Fibroblast of skin of scalp (primary cell): ENCODE data around the gene FNIP2.
"Not testable (repeated sequence)": the region's sequence is repeated elsewhere in the genome, so short reads cannot be mapped to it uniquely, and the experiment has no call there.

Source experiments
- DNase-seq: peaks from one replicate; pipeline ENCODE4 v3.0.0-alpha.2; 2013

The FNIP2 gene

DNA sequence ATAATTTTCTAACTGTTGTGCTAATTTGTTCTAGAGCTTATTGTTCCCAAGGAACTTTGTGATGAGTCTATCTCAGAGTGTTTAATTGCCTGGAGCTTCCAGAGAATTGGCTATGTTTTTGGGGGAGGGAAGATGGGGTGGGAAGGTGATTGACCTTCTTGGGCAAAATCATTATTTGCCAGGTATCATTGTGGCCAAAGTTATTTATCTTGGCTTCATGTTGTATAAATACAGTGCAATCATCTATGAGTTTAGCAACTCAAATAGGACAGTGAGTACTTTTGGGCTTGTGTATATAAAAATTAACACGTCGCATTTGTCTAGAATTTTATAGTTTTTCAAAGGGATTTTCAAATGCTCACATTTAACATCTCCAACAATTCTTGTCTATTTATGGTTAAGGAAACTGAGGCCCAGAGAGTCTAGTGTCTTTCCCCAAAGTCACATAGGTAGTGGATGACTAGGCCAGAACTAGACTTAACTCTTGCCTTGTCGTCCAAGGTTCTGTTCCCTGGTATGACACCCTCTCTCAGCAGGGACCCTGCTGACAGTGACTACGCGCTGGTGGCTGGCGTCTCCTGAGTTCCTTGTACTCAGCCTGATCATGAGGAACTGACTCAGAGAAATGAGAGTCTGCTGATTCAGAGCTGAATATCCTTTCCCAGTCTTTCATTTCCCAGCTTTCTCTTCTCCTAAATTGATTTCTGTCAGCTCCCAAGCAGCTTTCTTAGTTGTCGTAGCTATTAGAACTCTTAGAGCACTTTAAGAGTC lies 27.7 kb downstream of the FNIP2 start:
- DNase-seq, result peak; percentile 43

DNA sequence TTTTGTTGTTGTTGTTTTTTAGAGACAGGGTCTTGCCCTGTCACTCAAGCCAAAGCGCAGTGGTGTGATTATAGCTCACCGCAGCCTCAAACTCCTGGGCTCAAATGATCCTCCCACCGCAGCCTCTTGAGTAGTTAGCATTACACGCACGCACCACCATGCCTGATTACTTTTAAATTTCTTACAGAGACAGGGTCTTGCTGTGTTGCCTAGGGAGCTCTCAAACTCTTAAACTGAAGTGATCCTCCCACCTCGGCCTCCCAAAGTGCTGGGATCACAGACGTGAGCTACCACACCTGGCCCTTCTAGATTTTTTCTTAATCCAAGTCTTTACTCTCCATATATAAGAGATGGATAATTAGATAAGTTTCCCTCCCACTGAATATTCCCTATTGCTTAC lies 29.2 kb downstream of the FNIP2 start:
- no peak for DNase-seq

DNA sequence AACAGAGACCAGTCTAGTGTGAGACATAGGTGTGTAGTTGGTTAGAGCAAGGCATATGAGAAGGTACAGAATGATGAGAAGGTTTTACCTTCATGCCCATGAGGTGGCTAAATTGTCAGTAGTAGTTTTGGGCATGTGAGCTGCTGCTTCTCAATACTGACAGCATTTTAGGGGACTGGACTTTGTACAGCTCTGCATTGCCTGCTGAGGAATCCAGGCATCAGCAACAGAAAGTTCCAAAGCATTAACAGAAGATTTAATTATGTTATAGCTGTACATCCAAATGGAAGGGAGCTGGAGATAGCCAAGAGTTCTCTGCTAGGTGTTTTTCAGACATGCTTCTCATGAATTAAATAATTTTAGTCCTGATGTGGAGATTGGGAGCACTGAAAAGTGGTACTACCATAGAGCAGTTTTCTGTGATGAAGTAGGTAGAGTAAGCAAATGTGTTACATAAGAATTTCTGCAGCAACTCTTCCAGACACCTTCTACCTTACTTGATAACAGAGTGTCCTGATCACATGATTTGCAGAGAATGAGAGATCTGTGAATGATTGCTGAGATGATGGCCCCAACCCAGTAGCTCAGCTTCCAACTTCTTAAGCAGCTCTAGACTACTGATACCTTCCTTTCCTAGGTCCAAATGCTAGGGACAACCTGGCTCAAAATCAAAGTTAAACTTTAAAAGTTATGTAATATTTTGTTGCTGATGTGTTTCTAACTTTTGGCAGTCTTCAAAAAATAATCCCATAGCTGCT lies 30.4 kb downstream of the FNIP2 start:
- DNase-seq, result no peak

DNA sequence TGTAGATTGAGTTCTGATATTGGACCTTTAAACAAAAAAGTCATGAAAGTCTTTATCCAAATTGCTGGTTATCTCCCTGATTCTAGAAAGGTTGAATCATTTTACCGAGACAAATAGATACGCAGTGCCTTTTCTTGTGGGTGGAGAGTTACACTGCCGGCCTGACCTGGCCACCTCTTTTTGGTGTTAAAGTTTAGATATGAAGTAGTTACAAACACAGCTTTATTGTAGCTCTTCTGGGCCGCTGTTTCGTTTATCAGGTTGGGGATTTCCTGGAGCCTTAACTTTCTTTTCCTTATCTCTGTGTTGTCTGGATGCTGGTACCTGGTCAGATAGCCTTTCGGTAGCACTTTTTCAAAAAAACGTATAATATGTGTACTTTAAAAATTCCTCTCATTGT lies 31.0 kb downstream of the FNIP2 start:
- DNase-seq, result no peak

DNA sequence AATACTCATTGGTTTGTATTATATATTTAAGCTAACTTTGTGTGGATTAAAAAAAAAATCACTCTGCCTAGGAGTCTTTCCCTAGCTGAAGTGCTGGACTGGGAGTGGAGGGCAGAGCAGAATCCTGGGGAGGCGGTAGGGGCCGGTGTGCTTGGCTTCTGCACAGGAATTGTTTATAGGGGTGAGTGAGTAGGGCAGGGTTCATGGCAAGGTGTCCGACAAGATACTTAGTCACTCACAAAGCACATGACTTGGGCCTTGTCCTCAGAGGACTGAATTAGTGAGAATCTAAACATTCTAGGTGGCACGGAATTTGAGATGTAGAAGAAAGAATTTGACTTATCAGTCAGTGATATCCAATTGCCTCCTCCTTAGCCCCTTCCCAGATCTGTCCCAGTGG lies 32.2 kb downstream of the FNIP2 start:
- DNase-seq, result no peak

DNA sequence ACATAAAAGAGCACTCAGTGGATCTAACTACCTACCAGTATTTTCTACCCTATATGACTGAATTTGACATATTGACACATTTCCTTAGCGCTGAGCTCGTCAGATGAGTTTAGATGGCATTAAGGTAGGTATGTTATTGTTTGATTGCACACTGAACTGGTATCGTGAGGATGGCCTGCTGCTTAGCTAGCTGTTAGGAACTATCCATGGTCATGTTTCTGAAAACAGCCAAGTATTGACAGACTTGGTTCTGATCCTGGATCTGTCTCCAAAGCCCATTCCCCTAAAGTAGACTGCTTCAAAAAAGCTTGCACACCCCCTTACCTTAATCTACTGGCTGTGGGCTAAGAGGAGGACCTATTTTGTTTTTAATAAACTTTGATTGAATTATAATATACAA lies 32.9 kb downstream of the FNIP2 start:
- no peak for DNase-seq

DNA sequence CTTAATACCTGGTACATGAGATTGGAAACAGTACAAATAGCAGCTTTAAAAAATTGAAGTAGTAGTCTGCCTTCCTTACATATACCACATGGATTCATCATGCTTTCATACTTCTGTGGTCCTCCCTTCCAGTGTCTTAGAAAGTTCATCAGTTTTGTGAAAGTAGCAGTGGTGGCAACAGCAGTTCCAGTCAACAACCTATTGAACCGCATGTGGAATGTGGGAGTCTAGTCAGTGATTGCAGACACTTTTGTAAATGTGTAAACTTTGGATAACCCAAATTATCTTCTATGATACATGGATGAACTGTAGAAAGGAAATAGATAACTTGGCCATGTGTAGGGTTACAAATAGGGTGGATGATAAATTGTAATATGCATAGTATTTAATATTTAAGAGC lies 34.1 kb downstream of the FNIP2 start:
- no peak for DNase-seq

DNA sequence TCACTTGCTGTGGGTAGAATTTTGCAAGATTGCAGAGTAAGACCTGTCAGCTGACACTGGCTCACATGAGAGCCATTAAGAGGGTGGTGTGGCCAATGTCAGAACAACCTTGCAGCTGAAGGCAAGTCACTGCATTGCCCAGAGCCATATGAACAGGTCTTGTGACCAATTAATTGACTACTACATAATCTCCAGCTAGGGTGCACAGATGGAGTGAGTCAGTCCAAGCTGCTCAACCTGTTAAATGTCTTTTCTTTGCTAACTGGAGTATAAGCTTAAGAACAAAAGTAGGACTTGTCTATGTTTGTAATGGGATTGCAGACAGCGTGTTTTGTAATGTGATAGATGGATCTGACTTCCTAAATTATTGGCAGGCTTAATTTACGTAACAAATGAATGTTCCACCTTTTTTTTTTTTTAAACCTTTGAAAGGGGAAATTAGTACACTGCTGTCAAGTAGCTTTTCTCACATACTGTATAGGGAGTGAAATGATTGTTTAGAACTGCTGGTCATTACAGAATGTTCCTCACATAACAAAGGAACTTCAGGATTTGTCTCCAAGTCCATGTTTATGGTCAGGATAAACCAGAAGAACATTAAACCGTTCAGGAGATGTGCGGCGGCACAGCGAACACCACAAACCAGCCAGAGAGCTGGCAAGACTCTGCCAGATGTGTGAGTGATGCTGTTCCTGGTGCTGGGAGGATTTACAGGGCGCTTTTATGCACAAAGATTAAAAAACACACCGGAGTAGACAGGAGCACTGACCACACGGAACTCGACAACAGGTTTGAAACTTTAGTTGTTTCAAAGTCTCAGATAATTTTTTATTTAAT lies 37.0 kb downstream of the FNIP2 start:
- DNase-seq, result no peak

DNA sequence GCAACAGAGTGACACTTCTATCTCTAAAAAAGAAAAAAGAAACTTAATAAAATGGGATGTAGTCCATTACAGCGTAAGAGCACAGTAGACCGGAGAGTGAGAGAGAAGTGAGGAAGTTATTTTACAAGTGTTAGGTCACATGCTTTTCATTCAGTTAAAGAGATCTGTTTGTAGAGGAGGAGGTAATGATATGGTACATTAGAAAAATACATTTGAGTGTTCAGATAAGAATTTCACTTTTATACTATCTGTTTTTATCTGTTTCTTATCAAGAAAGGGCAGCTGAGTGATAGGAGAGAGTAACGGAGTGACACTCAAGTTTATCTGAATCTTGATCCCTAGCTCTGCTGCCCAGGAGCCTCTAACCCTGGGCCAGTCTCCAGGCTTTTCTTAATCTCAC lies 38.9 kb downstream of the FNIP2 start:
- no peak for DNase-seq

DNA sequence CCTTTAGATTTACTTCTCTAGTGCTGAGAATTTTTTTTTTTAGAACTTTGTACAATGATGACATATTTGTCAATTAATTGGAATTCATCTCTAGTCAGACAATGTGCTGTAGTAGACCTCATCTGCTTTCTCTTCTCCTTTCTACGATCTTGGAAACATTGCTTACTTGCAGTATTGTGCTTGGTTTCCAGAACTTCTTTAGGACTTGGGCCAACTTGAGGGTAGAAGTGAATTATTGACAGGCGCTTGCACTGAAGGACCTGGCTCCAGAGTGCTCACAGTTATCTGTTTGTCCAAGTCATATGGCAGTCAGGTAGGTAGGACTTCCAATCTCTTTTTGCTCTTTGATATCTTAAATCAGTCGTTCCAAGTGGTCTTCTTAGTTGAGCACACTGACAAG lies 39.6 kb downstream of the FNIP2 start:
- no peak for DNase-seq

DNA sequence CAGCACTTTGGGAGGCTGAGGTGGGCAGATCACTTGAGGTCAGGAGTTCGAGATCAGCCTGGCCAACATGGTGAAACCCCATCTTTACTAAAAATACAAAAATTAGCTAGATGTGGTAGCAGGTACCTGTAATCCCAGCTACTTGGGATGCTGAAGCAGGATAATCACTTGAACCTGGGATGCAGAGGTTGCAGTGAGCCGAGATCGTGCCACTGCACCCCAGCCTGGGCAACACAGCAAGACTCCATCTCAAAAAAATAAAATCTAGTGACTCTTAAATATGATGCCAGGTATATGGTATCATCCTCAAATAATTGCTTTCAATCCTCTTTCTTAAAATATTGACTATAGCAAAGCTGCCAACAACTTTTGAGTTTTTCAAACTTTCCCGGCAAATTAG lies 40.4 kb downstream of the FNIP2 start:
- not testable (repeated sequence) for DNase-seq

DNA sequence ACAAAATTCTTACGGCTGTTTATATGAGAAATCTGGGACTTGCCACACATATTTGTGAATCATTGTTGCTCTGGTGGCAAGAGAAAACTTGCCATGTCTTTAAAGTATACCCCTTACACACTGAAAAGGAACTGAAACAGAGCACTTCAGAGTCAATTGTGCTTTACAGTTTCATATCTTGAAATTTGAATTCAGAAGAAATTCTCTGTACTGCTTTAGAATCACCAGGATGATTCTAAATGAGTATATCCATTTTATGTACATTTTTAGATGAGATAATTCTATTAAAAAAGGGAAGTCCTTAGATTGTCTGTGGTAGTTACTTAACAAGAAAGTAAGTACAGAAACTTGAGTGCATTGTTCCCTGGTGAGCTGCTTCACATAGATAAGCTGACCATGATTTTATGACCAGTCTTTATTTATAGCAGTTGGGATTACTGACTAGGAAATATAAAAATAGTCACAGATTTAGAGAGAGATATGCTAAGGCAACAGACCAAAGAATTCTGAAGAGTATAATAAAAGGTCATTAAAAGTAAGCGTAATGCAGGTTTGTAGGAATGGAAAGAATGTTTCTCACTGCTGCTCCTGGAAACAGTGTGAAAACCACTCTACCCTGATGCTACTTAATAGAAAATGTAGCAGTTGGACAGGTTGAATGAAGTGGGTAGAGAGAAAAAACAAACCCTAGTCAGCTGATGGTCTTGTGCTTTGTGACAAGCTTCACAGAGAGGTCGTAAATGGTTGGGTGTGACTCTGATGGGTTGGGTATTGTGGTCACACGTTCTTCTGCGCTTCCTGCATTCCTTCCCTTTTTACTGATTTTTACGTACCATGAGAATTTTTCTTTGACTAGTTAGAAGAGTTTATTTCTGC lies 41.0 kb downstream of the FNIP2 start:
- DNase-seq, result peak; percentile 78

DNA sequence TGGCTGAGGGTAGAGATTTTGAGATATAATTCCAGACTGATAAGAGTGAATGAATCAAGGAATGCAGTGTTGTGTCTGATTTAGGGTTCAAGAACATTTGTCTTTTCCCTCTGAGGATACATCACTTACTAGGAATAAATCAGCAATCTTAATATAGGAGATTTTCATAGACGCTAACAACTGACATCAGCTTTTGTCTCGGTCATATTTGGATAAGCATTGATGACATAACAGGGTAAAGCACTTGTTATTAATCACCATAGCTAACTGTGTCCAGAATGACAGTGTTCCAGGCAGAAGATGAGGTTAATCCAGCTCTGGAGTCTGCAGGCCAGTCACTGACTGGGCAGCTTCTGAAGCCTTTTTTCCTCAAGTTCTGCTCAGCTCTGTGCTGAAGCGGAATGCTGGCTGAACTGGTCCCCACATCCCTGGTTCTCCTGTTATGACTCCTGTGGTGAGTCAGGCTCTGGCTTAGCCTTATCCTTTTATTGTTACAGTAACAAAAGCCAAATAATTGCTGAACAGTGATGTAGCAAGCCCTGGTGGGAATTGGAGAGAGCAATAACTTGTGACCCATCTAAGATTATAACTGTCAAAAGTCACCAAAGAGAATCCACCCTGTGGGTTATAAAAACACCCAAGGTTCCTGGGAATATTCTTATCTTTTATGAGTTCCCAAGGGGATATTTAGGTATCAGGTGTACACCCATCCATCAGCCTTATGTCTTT lies 41.8 kb downstream of the FNIP2 start:
- DNase-seq, result peak; percentile 91

DNA sequence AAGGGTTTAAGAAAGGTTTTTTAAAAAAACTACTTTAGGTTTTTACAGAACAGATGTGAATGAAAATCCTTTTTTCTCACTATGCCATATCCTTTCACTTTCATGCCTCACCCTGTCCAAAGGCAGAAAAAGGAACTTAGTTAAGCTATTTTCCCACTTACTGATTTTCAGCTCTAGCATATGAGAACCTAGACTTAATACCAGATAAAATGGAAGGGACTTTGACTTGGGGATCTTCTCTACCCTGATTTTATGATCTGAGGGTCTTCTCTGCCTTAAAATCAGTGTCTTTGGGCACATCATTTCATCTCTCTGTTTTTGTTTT lies 42.4 kb downstream of the FNIP2 start:
- no peak for DNase-seq

DNA sequence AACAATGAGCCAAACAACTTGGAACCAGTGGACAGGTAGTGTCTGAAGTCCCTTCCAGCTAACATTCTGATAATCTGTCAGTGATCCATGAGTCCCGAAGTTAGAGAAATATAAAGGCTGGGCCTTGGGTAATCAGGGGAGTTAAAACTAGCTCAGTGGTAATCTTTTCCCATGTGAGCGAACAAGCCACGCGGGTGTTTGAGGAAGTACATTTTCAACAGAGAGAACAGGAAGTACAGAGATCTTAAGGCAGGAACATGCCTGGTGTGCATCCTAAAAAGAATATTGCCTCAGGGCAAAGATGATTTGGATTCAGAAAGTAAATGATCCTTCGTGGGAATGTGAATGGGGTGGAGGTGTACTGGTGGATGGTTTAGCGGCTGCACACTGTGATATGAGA lies 42.9 kb downstream of the FNIP2 start:
- no peak for DNase-seq

DNA sequence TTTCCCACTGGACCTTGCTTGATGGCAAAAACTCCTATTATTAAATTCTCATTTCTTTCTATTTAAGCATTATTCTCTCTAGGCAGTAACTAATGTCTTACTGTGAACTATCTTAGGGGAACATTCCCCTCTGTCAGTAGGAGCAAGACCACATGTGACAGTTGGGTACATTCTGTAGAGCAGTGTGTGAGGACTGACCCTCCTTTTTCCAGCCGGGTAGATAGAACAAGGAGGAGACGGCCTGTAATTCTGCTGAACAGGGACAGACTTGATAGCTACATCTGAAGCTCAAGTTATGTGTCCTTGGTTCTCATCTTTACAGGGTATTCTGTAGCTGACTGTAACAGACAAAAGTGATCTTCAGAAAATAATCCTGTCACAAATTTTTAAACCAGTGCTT lies 43.3 kb downstream of the FNIP2 start:
- DNase-seq, result no peak

DNA sequence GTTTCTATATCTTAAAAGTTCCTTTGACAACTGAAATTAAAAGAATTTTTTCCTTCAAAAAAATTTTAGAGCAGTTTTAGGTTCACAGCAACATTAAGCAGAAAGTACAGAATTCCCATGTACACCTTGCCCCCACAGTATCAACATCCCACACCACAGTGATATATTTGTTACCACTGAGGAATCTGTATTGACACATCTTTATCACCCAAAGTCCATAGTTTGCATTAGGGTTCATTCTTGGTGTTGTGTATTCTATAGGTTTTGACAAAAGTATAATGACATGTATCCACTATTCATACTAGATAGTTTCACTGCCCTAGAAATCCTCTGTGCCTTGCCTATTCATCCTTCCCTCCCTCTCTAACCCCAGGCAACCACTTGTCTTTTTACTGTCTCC lies 43.7 kb downstream of the FNIP2 start:
- DNase-seq, result no peak

DNA sequence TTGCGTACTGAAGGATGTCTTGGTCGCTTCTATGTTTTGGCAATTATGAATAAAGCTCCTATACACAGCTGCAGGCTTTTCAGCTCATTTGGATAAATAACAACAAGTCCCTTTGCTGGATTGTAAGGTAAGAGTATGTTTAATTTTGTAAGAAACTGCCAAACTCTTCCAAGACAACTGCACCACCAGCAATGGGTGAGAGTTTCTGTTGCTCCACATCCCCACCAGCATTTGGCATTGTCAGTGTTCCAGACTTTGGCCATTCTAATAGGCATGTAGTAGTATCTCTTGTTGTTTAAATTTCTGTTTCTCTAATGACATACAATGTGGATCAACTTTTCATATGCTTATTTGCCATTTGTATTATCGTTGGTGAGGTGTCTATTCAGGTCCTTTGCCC lies 44.3 kb downstream of the FNIP2 start:
- no peak for DNase-seq

DNA sequence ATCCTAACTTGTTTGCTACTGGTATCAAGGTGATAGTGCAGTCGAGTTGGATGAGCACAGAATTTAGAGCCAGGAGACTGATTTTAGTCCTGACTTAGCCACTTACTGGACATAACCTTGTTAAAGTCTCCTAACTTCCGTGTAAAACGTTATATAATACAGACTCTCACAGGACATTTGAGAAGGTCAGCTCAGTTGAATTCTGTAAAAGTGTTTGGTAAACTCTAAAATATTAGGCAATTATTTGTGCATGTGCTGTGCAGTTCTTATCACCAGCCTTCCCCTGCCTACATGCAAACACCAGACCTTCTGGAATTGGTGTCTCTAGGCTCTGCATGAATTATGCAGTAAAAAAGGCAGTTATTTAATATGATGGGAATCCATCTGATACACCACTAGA lies 45.4 kb downstream of the FNIP2 start:
- DNase-seq, result no peak

DNA sequence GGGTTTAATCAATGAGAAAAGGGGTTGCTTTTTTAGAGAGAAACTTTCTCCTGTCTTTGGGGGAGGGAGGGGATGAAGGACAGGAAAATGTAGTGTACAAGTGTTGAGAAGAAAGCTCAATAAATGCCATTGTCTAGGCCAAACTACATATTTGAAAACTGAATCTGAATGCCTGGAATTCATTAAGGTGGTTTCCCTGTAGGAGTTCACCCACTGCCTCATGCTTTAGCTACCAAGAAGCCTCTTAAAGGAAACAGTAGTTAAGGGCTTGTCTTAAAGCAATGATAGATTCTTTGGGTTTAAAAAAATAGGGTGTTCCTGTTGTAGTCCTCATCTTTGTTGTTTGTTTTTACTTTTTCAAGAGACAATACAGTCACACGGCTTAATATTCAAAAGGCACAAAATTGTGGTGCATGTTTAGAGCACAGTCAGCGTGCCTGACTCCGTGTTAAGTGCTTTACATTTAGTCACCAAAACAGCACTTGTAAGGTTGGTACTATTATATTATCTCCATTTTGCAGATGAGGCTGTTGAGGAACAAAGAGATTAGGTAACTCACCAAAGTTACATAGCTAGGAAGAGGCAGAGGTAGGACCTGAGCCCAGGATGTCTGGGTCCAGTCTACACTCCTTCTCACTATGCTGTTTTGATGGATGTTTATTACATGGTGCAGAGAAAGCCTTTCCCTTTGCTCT lies 46.0 kb downstream of the FNIP2 start:
- peak; percentile 67 for DNase-seq

DNA sequence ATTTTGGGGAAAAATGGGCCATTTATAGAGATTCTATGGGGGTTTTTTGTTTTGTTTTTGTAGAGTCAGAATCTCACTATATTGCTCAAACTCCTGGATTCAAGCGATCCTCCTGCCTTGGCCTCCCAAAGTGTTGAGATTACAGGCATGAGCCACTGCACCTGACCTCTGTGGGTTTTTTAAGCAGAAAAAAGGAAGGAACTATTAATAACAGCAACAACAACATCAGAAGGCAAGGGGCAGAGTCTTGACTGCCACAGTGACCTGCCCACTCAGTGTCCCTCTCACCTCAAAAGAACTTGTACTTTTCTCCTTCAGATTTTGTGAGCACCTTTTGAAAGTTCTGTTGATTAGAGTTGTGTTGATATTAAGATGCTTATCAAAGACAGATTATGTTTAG lies 48.1 kb downstream of the FNIP2 start:
- DNase-seq, result no peak
